ENCODE measurements around the gene SYT2.

DNA sequence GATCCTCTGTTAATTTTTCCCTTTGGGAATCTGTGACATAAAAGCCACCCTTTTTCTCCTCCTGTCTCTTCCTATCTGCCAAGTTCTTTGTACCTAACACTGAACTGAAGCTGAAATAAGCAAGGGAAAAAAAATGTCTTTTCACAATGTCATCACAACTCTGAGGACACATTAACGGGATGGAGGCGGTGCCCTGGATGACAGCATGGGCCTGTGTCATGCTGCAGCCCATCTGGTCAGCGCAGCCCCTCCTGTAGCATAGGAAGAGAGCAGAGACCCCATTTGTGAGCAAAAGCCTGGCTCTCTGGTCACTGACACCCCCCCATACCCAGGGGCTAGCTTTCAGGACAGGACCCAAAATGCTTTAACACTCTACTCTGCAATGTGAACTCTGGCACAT, 22.5 kb downstream of the SYT2 start:
- TF ChIP-seq, protein P1, sequence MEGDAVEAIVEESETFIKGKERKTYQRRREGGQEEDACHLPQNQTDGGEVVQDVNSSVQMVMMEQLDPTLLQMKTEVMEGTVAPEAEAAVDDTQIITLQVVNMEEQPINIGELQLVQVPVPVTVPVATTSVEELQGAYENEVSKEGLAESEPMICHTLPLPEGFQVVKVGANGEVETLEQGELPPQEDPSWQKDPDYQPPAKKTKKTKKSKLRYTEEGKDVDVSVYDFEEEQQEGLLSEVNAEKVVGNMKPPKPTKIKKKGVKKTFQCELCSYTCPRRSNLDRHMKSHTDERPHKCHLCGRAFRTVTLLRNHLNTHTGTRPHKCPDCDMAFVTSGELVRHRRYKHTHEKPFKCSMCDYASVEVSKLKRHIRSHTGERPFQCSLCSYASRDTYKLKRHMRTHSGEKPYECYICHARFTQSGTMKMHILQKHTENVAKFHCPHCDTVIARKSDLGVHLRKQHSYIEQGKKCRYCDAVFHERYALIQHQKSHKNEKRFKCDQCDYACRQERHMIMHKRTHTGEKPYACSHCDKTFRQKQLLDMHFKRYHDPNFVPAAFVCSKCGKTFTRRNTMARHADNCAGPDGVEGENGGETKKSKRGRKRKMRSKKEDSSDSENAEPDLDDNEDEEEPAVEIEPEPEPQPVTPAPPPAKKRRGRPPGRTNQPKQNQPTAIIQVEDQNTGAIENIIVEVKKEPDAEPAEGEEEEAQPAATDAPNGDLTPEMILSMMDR (IDR thresholded peaks at IDR 0.05): no peak
- TF ChIP-seq POLR2A (IDR thresholded peaks at IDR 0.05) (no peak), EP300 (IDR thresholded peaks at IDR 0.05) (no peak)
